Psoas muscle (tissue), 8 donors: ENCODE results near the gene POMT2. TPM values are rescaled to one million over a fixed set of nuclear protein-coding genes. Genes with fewer than 3 reads are reported as not detected.

ENCODE experiments used
- ATAC-seq, 4 donors: fragments of 200-7000 bp; cut with Tn5 transposase; one replicate each; pipeline ENCODE4 v1.9.1; 2020; ENCODE audit warnings: moderate library complexity in 3 of 4, mild to moderate bottlenecking in 2 of 4
- DNase-seq, 2 donors: peaks; one replicate each; pipeline ENCODE4 v3.0.0-alpha.2; 2020
- H3K27ac ChIP-seq: fragments of 200-600 bp; one replicate; pipeline ENCODE4 v1.8.0; 2022
- H3K27me3 ChIP-seq, 3 donors: fragments of 200-600 bp in 1 of 3; one replicate each; pipeline versions ENCODE4 v1.6.1 to v1.8.0; 2013 to 2022; ENCODE audit warnings: low read length in 2 of 3, mild to moderate bottlenecking in 2 of 3, moderate library complexity in 1 of 3; ENCODE audit not compliant: insufficient read depth in 3 of 3
- H3K36me3 ChIP-seq, 2 donors: fragments of 200-600 bp in 1 of 2; one replicate each; pipeline versions ENCODE4 v1.6.1 to v1.8.0; 2013 to 2022; ENCODE audit warnings: low read depth in 1 of 2, mild to moderate bottlenecking in 1 of 2, moderate library complexity in 1 of 2; ENCODE audit not compliant: insufficient read depth in 1 of 2
- H3K4me1 ChIP-seq: fragments of 200-600 bp; one replicate; pipeline ENCODE4 v1.8.0; 2022
- H3K4me3 ChIP-seq: fragments of 200-600 bp; one replicate; pipeline ENCODE4 v1.8.0; 2022; ENCODE audit warnings: mild to moderate bottlenecking
- H3K9me3 ChIP-seq: fragments of 200-600 bp; one replicate; pipeline ENCODE4 v1.8.0; 2022
- CTCF ChIP-seq: fragments of 200-600 bp; IDR thresholded peaks from one replicate; pipeline ENCODE4 v1.8.0; 2022; ENCODE audit warnings: antibody characterized with exemption
- WGBS, 3 donors: extraction: QIAGEN DNeasy Blood & Tissue Kit; methylation state at CpG; one replicate each; pipeline versions ENCODE4 v1.1.6 to v1.1.7; 2013; 5-methylcytosine and 5-hydroxymethylcytosine counted together
- intact Hi-C, 2 donors: fragments of 100-400 bp; cut with DNase I; formaldehyde crosslinking; loops; one replicate each; pipeline versions ENCODE4 v1.11.0 to v1.14.2; 2022
- polyA plus RNA-seq, 3 donors: library from polyadenylated mRNA; stranded (reverse); fragments of 200-250 nt; gene quantifications; one replicate each; pipeline ENCODE4 v1.2.3, GENCODE V29; 2013
- total RNA-seq, 4 donors: library from RNA; stranded (reverse); fragmentation: NEBNext Ultra II Directional in 2 of 4; extraction: Animal tissue kit (Norgen Biotek cat#: 25700) in 2 of 4; gene quantifications; one replicate each; pipeline versions ENCODE4 v1.2.1 to v1.2.4, GENCODE V29; 2021 to 2023
- donor health status: healthy with polysubstance abuse.
- donor health status: DM: no; HTN: no; CAD: no; lungs with moderate emphysema.
- donor health status: Bipolar disorder and iron deficiency.
- donor health status: healthy.
- donor health status: DM: yes; HTN: yes; CAD: no.
- donor health status: DM: no; HTN: no; CAD: no.
- donor health status: DM: no; HTN: no; CAD: no.
- donor health status: DM: yes; HTN: yes; CAD: no.

Gene POMT2
- total and polyA plus RNA-seq, 7 donors = 17.4 to 57.5 (median 29.2) TPM

GRCh38 chr14:77259025-77259715 is 61.5 kb downstream of the POMT2 start:
- no peaks in the 10 kb centered on the region for H3K27me3 ChIP-seq
- no peak for TF ChIP-seq CTCF
- DNase-seq (peak in 1 of 2 donors; percentile 30), ATAC-seq (no peak)
- intact Hi-C loops = no loop called here
- no peaks in the 10 kb centered on the region for H3K9me3 ChIP-seq
- no peaks in the 10 kb centered on the region for H3K4me1 ChIP-seq
- no peak overlapping the region for H3K27ac ChIP-seq
- no peak overlapping the region for H3K4me3 ChIP-seq
- 56 to 65% (median 63%) methylated on average over 9 to 11 of the region's 11 CpGs for WGBS, 3 donors
- no peaks in the 10 kb centered on the region for H3K36me3 ChIP-seq

DNA sequence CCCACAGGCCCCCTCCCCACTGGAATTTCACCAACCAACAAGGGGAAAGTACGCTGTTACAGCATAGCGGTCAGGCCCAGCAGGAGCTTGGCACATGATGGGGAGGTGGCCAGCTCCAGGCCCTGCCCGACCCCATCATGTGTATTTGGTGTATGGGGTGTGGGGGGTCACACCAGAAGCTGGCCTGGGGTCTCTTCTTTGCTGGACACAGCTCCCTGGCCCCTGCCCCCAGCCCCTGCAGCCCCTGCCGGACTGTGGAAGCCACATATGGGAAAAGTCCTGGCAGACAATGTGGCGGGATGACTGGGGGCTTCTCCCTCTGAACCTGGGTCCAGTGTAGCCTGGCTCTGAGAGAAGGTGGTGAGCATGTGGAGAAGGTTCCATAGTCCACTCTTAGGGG is 62.1 kb downstream of the POMT2 start:
- 87 to 96% (median 88%) methylated on average over 5 of the region's 5 CpGs for WGBS, 3 donors
- Histone ChIP-seq H3K27ac (no peak overlapping the region), H3K4me1 (no peaks in the 10 kb centered on the region), H3K9me3 (no peaks in the 10 kb centered on the region), H3K27me3 (peaks cover 0 to 3% (median 0%) of the 10 kb centered on the region in 3 donors), H3K4me3 (no peak overlapping the region), H3K36me3 (no peaks in the 10 kb centered on the region)
- TF ChIP-seq CTCF = no peak
- ATAC-seq (no peak), DNase-seq (peak in 1 of 2 donors; percentile 36)
- intact Hi-C loops = no loop called here

GRCh38 chr14:77257700-77258099 is 63.0 kb downstream of the POMT2 start:
- no peak for TF ChIP-seq CTCF
- no peak for DNase-seq
- Histone ChIP-seq H3K9me3 (no peaks in the 10 kb centered on the region), H3K4me1 (no peaks in the 10 kb centered on the region), H3K27me3 (peaks cover 0 to 3% (median 0%) of the 10 kb centered on the region in 3 donors), H3K27ac (no peak overlapping the region), H3K36me3 (no peaks in the 10 kb centered on the region), H3K4me3 (no peak overlapping the region)
- ATAC-seq = no peak
- intact Hi-C loops = no loop called here
- 82 to 93% (median 86%) methylated on average over 10 of the region's 10 CpGs for WGBS, 3 donors

- Histone ChIP-seq H3K9me3 (no peaks in the 10 kb centered on the region), H3K4me3 (no peak overlapping the region), H3K27ac (no peak overlapping the region), H3K4me1 (no peaks in the 10 kb centered on the region), H3K27me3 (peaks cover 0 to 3% (median 0%) of the 10 kb centered on the region in 3 donors), H3K36me3 (no peaks in the 10 kb centered on the region)
- DNase-seq (no peak), ATAC-seq (no peak)
- TF ChIP-seq CTCF = no peak
- 87 to 93% (median 93%) methylated on average over 8 of the region's 8 CpGs for WGBS, 3 donors
- intact Hi-C loops = no loop called here
Observed at GRCh38 chr14:77256694-77257093, 64.0 kb downstream of the POMT2 start.
